ENCODE data around the gene GRP.
A peak's percentile ranks its signal among the peaks of the same experiment; 100 is the strongest.

GRP gene

GRCh38 chr18:59268721-59269562 lies 49.0 kb downstream of the GRP start:
- peak in 1 of 5 donors; percentile 64 for DNase-seq

DNA sequence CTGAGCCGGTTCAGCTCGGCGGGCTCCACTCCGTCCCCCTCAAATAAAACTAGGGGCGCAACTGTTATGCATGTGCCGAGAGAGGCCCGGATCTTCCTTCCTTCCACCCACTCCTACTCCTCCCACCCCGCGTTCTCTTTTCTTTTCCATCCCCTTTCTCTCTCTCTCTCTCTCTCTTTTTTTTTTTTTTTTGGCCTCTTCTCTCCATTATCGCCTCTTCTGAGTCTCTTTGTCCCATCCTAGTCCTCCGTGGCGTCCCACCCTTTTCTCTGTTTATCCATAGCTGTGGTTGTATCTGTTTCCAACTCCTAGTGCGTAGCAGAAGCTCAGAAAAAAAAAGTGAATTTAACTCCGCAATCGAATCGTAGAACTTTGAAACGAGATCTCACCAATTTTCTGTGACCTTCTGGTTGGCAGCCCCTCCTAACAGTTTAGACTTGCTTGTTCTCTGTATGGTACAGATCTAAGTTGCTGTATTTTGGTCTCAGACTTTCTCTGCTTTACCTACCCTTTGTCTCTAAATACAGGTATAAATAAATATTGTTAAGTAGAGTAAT lies 49.7 kb downstream of the GRP start:
- no peak for DNase-seq

DNA sequence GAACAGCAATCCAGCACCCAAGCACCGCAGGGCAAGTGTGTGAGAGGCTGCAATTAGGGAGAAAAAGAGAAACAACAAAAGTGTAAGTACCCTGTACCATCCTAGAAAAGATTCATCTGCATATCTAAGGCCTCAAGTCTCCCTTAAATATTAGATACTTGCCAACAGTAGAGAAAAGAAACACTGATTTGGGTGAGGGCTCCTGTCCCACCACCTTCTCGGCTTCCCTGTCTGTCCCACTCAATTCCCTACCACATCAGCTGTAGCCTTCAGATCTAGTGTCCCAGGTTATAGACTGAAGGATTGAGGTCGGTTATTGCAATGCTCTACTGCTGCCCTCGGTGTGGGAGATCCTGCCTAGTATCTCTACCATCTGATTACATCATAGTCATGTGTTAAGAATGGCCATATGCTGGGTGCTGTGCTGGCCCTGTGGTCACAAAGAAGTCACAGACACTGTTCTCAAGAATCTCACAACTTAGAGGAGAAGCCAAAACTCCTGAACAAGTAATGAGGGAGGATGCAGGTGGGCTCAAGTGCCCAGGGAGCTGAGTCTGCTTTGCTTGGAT lies 50.8 kb downstream of the GRP start:
- DNase-seq, result no peak

- DNase-seq, result no peak
Observed at GRCh38 chr18:59271606-59272220, 51.8 kb downstream of the GRP start.

- DNase-seq, result no peak
Observed at GRCh38 chr18:59272221-59272888, 52.4 kb downstream of the GRP start.

GRCh38 chr18:59272891-59273758 lies 53.2 kb downstream of the GRP start, which contains the start of gene RAX:
TSS of gene RAX (minus strand) at chr18:59273454. CDS start at chr18:59273206, 248 bp downstream.
- peak in 1 of 5 donors; percentile 36 for DNase-seq

DNA sequence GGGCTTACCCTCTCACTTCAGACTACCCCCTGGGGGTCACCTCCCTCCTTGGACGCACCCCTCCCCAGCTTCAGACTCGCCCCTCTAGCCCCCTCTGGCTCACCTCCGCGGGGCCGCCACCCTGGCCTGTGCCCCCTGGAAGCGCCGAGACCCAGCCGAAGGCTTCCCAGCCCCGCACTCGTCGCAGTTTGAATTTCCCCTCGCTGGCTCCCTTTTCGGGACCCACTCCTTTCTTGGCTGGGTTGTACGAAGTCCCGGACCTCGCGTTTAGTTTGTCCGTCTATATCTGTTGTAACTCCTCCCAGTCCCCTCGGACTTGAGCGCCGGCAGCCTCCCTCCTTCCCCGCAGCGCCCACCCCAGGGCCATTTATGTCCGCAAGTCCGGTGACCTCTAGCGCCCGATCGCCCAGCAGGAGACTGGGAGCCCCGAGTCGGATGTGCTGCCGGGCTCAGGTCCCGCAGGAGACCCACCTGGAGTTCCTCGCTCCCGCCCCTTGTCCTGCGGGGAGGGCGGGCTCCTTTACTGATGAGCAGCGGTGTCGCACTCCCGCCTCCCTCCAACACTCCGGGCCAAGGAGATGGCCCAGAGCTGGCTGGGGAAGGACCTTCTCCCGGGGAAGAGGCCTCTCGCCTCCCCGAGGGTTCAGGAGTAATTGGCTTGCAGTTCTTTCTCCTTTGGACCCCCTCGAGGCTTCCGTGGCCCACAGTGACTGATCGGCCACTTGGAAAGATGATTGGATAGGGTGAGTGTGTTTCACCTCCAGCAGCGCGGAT lies 54.0 kb downstream of the GRP start:
- DNase-seq, result no peak

- DNase-seq, result no peak
Observed at GRCh38 chr18:59274533-59274928, 54.6 kb downstream of the GRP start.

DNA sequence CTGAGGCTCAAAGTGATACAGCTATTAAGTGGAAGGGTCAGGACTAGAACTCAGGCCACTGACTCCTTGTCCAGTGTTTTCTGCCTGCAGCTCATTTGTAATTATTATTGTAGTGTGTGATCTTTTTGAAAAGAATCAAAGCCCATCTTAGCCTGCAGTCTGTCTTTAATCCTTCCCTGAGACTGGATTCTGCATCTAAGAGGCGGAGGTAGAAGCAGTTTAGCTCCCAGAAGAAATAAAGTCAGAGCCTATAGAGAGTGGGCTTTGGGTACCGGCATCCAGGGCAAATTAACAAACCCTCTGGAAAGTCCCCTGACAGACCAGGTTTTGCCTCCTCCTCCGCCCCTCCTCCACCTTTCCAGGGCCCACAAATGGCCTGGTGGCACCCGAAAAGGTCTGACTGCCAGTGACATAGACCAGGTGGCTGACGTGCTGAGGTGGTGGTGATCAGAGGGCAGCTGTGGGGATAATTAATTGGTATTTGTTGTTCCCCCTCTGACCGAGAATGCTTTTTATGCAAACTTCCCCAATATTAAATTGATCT lies 55.5 kb downstream of the GRP start:
- DNase-seq, result no peak

DNA sequence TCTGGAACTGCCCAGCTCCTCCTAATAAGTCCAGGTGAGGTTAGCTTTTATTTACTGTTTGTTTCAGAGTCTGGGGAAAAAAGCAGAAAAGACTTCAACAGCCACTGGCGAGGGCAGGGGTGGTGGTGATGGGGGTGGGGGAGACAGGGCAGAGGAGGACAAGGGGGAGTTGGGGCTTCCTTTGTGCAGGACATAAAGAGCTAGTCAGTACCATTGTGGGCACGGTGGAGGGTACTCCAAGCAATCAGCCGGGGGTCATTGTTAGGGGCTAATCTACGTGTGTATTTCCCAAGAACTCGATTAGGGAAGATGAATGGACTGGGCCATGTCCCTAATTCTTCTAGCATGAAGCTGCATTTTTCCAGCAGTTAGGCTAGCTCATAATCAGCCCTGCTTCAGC lies 56.1 kb downstream of the GRP start:
- no peak for DNase-seq

DNA sequence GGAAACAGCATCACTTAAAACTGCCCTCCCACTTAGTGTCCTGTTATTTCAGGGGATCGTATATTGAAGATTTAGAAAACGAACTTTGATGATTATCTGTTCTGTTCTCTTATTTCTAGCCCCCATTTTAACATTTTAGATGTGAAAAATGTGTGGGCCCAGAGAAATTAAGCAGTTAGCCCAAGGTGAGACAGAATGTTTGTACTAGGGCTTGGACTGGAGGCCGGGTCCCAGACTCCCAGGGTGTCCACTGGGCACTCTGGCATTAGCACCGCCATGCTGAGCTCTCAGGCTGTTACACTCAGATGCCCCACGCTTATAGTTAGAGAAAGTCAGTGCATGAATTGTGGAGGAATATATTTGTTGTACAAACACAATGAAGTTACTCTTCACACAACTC lies 58.8 kb downstream of the GRP start:
- DNase-seq, result no peak

DNA sequence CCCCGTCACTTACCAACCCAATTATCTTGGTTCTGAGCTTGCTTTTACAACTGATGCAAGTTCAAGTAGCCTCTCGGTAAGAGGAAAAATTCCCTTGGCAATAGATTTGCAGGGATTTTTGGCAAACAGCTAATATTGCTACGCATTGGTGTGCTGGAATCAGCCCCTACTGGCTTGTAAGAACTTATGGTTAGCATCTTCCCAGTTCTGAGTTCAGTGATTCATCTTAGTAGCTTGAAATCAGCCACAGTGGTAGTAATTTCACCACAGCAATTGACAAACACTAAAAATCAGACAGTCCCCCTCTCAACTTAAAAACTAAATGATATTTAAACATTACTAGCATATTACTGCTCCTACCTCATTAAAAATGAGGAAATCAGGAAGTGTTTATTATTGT lies 59.2 kb downstream of the GRP start:
- no peak for DNase-seq

DNA sequence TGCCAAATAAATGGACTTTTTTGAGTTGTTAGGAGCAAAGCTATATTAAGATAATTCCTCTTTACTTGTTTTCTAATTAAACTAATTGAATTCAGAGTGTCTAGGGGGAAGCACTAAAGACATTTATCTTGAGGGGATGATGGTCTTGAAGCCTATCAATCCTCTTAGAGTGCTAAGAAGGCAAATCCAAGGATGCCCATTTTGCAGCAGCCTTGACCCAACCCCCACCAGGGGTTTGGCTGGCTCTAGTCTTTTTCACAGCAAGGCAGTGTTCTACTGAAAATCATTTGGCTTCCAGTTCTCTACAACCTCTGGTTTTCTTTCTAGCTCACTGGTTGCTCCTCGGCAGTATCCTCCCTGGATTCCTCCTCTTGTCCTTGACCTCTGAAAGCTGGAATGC lies 59.8 kb downstream of the GRP start:
- DNase-seq, result no peak

All from T-helper 1 cell (primary cell).